ENCODE data around the gene ERCC6L2. TPM values are rescaled to one million over a fixed set of nuclear protein-coding genes. Genes with fewer than 3 reads are reported as not detected.

Gene ERCC6L2
- total RNA-seq, 1 donor from 2014 or later: 33.7 TPM

DNA sequence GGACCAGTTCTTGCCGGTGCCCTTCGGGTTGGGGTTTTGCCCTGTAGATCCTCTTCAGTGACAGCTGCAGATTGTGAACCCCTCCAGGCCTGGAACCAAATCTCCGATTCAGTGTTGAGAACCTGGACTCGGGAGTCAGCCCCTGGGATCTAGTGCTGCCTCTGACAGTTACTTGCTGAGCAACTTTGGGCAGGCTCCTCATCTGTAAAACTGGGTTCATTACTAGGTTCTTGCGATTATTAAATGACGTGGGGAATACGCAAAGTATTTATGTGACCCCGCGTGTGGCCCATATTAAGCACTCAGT, 600 bp downstream of the ERCC6L2 start:
- H3K27ac Mint-ChIP-seq: no peak overlapping the region
- H3K36me3 Mint-ChIP-seq (ENCODE audit: low read depth): peaks cover 44% of the 10 kb centered on the region
- peaks cover 31% of the 10 kb centered on the region for H3K4me1 Mint-ChIP-seq (ENCODE audit: low read depth)
- no peak for DNase-seq (ENCODE audit: low spot score)
- no peaks in the 10 kb centered on the region for H3K9me3 Mint-ChIP-seq
- no peak overlapping the region for H3K4me3 Mint-ChIP-seq
- H3K27me3 Mint-ChIP-seq (ENCODE audit: insufficient read depth): no peaks in the 10 kb centered on the region
- intact Hi-C loops (cut with micrococcal nuclease): loop anchor here (2.0 to 10.0 kb wide), 7 partner anchors 21 to 1149 kb away; partner anchors contain the start of genes AOPEP and FANCC

DNA sequence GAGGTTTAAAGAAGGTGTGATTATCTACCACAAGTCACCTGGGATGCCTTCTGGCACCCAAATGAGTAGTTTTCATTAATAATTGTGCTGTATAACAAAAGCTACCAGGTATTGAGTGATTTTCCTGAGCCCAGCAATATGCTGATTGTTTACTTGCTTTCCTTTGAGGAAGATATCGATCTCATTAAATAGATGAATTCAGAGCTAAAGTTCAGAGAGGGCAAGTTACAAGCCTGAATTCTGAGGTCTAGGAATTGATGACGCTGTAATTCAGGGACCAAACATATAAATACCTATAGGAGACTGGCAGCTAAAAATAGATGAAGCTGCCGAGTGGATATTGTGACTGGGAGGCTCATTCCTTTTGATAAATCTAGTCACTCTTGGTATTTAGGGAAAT, 1.1 kb downstream of the ERCC6L2 start:
- Mint-ChIP-seq H3K36me3 (ENCODE audit: low read depth) (peaks cover 41% of the 10 kb centered on the region), H3K27me3 (ENCODE audit: insufficient read depth) (no peaks in the 10 kb centered on the region), H3K27ac (no peak overlapping the region), H3K4me3 (no peak overlapping the region), H3K4me1 (ENCODE audit: low read depth) (peaks cover 31% of the 10 kb centered on the region), H3K9me3 (no peaks in the 10 kb centered on the region)
- no peak for DNase-seq (ENCODE audit: low spot score)
- intact Hi-C loops (cut with micrococcal nuclease): loop anchor here (2.0 to 10.0 kb wide), 7 partner anchors 20 to 1150 kb away; partner anchors contain the start of genes AOPEP and FANCC

GRCh38 chr9:95877984-95878383, 2.5 kb downstream of the ERCC6L2 start:
- Mint-ChIP-seq H3K9me3 (no peaks in the 10 kb centered on the region), H3K4me3 (no peak overlapping the region), H3K36me3 (ENCODE audit: low read depth) (peaks cover 36% of the 10 kb centered on the region), H3K27ac (peak overlapping the region; percentile 35), H3K27me3 (ENCODE audit: insufficient read depth) (no peaks in the 10 kb centered on the region), H3K4me1 (ENCODE audit: low read depth) (peaks cover 34% of the 10 kb centered on the region)
- no peak for DNase-seq (ENCODE audit: low spot score)
- intact Hi-C loops (cut with micrococcal nuclease): loop anchor here (2.0 to 10.0 kb wide), 7 partner anchors 19 to 1151 kb away; partner anchors contain the start of genes AOPEP and FANCC

DNA sequence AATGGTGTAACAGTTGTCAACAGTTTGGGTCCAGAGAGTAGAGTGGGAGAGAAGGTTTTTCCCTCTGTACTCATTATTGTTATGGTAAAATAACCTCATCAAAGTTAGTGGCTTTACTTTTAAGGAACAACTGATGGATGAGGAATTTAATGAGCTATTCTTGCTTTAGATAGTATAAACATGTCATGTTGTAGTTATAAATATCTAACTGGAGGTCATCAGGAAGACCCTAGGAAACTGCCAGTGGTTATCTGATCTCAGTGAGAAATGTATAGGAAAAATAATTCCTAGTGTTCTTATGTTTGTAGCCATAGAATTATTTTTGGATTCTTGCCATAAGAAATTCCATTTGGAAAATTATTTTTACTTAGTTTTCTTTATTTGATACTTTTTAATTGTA, 4.1 kb downstream of the ERCC6L2 start:
- Mint-ChIP-seq H3K27ac (no peak overlapping the region), H3K36me3 (ENCODE audit: low read depth) (peaks cover 35% of the 10 kb centered on the region), H3K4me3 (no peak overlapping the region), H3K27me3 (ENCODE audit: insufficient read depth) (no peaks in the 10 kb centered on the region), H3K4me1 (ENCODE audit: low read depth) (peaks cover 30% of the 10 kb centered on the region), H3K9me3 (no peaks in the 10 kb centered on the region)
- no peak for DNase-seq (ENCODE audit: low spot score)
- intact Hi-C loops (cut with micrococcal nuclease): loop anchor here (5.0 to 10.0 kb wide), 4 partner anchors 168 to 1005 kb away; partner anchors contain the start of gene FANCC

DNA sequence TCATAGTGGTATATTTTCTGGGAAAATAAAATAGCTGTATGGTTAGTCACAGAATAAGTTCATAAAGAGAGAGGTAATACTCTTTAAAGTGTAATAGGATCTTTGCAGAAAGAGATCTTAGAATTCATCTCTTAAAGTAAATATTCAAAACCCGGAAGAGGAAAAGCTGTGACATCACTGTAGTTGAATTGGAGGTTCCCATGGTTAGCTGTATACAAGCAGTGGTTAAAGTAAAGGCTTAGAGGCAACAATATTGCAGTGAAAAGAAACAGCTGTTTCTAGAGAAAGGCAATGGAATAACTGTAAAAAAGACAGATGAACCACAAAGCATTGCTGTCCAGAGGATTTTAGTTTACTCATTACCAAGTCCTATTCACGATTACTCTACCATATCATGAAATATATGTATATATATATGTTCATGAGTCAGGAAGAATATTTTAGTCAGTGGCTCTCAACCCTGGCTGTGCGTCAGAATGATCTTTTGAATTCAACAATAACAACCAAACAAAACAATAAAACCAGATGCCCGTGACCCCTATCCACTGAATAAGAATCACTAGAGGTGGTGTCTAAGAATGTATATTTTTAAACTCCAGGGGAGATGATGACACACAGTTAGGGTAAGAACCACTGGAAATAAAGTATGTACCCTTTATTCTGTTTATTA, 4.7 kb downstream of the ERCC6L2 start:
- no peak overlapping the region for H3K4me3 Mint-ChIP-seq
- intact Hi-C loops (cut with micrococcal nuclease): no loop called here
- no peaks in the 10 kb centered on the region for H3K27me3 Mint-ChIP-seq (ENCODE audit: insufficient read depth)
- peaks cover 28% of the 10 kb centered on the region for H3K4me1 Mint-ChIP-seq (ENCODE audit: low read depth)
- peaks cover 36% of the 10 kb centered on the region for H3K36me3 Mint-ChIP-seq (ENCODE audit: low read depth)
- no peaks in the 10 kb centered on the region for H3K9me3 Mint-ChIP-seq
- peak overlapping the region; percentile 11 for H3K27ac Mint-ChIP-seq
- DNase-seq (ENCODE audit: low spot score): no peak

- DNase-seq (ENCODE audit: low spot score): no peak
- intact Hi-C loops (cut with micrococcal nuclease): no loop called here
- Mint-ChIP-seq H3K27me3 (ENCODE audit: insufficient read depth) (no peaks in the 10 kb centered on the region), H3K27ac (peak overlapping the region; percentile 12), H3K4me1 (ENCODE audit: low read depth) (peaks cover 48% of the 10 kb centered on the region), H3K4me3 (peak overlapping the region; percentile 24), H3K9me3 (no peaks in the 10 kb centered on the region), H3K36me3 (ENCODE audit: low read depth) (peaks cover 46% of the 10 kb centered on the region)
Observed at GRCh38 chr9:95887926-95888497, 12.5 kb downstream of the ERCC6L2 start.

DNA sequence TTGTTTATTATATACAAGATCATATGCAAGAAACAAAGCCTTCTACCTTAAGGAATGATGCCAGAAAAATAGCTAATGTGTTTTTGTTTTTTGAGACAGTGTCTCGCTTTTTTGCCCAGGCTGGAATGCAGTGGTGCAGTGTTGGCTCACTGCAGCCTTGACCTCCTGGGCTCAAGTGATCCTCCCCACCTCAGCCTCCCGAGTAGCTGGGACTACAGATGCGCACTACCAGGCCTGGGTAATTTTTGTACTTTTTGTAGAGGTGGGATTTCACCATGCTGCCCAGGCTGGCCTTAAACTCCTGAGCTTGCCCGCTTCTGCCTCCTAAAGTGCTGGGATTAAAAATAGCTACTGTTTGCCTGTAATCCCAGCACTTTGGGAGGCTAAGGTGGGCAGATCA, 15.1 kb downstream of the ERCC6L2 start:
- peaks cover 7% of the 10 kb centered on the region for H3K9me3 Mint-ChIP-seq
- H3K4me3 Mint-ChIP-seq: no peak overlapping the region
- DNase-seq (ENCODE audit: low spot score): no peak
- intact Hi-C loops (cut with micrococcal nuclease): no loop called here
- peaks cover 42% of the 10 kb centered on the region for H3K4me1 Mint-ChIP-seq (ENCODE audit: low read depth)
- peaks cover 36% of the 10 kb centered on the region for H3K36me3 Mint-ChIP-seq (ENCODE audit: low read depth)
- H3K27me3 Mint-ChIP-seq (ENCODE audit: insufficient read depth): no peaks in the 10 kb centered on the region
- H3K27ac Mint-ChIP-seq: no peak overlapping the region

- intact Hi-C loops (cut with micrococcal nuclease): no loop called here
- no peak for DNase-seq (ENCODE audit: low spot score)
- peaks cover 11% of the 10 kb centered on the region for H3K9me3 Mint-ChIP-seq
- peaks cover 38% of the 10 kb centered on the region for H3K36me3 Mint-ChIP-seq (ENCODE audit: low read depth)
- no peak overlapping the region for H3K4me3 Mint-ChIP-seq
- H3K4me1 Mint-ChIP-seq (ENCODE audit: low read depth): peaks cover 45% of the 10 kb centered on the region
- H3K27me3 Mint-ChIP-seq (ENCODE audit: insufficient read depth): no peaks in the 10 kb centered on the region
- no peak overlapping the region for H3K27ac Mint-ChIP-seq
Observed at GRCh38 chr9:95891067-95891671, 15.7 kb downstream of the ERCC6L2 start.

DNA sequence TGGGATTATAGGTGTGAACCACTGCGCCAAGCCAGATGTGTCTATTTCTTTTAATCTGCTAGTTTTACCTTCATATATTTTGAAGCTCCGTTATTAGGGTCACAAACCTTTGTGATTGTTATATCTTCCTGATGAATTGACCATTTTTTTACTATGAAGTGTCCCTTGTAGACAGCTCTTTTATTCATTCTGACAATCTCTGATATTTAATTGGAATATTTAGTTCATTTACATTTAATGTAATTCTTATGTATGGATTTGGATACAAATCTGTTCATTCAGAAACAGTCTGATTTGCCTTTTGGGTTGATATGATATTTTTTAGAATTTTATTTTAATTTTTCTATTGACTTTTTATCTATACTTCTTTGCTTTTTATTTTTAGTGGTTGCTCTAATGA, 17.2 kb downstream of the ERCC6L2 start:
- H3K36me3 Mint-ChIP-seq (ENCODE audit: low read depth): peaks cover 36% of the 10 kb centered on the region
- peaks cover 48% of the 10 kb centered on the region for H3K4me1 Mint-ChIP-seq (ENCODE audit: low read depth)
- intact Hi-C loops (cut with micrococcal nuclease): no loop called here

GRCh38 chr9:95896580-95896979, 21.1 kb downstream of the ERCC6L2 start:
- Mint-ChIP-seq H3K27me3 (ENCODE audit: insufficient read depth) (no peaks in the 10 kb centered on the region), H3K4me3 (peak overlapping the region; percentile 60), H3K4me1 (ENCODE audit: low read depth) (peaks cover 39% of the 10 kb centered on the region), H3K27ac (peak overlapping the region; percentile 80), H3K9me3 (peaks cover 12% of the 10 kb centered on the region), H3K36me3 (ENCODE audit: low read depth) (peaks cover 34% of the 10 kb centered on the region)
- DNase-seq (ENCODE audit: low spot score): no peak
- intact Hi-C loops (cut with micrococcal nuclease): loop anchor here (2.0 to 5.0 kb wide), 2 partner anchors 20 to 121 kb away; no protein-coding TSS in a partner anchor

More for the DNA sequence above, 17.2 kb downstream of the ERCC6L2 start:
- Mint-ChIP-seq H3K9me3 (peaks cover 12% of the 10 kb centered on the region), H3K4me3 (no peak overlapping the region), H3K27me3 (ENCODE audit: insufficient read depth) (no peaks in the 10 kb centered on the region), H3K27ac (no peak overlapping the region)
- no peak for DNase-seq (ENCODE audit: low spot score)

- H3K9me3 Mint-ChIP-seq: no peaks in the 10 kb centered on the region
- intact Hi-C loops (cut with micrococcal nuclease): no loop called here
- H3K36me3 Mint-ChIP-seq (ENCODE audit: low read depth): peaks cover 27% of the 10 kb centered on the region
- H3K4me3 Mint-ChIP-seq: no peak overlapping the region
- H3K27me3 Mint-ChIP-seq (ENCODE audit: insufficient read depth): no peaks in the 10 kb centered on the region
- no peak overlapping the region for H3K27ac Mint-ChIP-seq
- DNase-seq (ENCODE audit: low spot score): no peak
- peaks cover 23% of the 10 kb centered on the region for H3K4me1 Mint-ChIP-seq (ENCODE audit: low read depth)
Observed at GRCh38 chr9:95901506-95901905, 26.0 kb downstream of the ERCC6L2 start.

GRCh38 chr9:95903398-95903797, 27.9 kb downstream of the ERCC6L2 start:
- DNase-seq (ENCODE audit: low spot score): no peak
- Mint-ChIP-seq H3K27me3 (ENCODE audit: insufficient read depth) (no peaks in the 10 kb centered on the region), H3K9me3 (no peaks in the 10 kb centered on the region), H3K4me3 (no peak overlapping the region), H3K27ac (no peak overlapping the region), H3K36me3 (ENCODE audit: low read depth) (peaks cover 24% of the 10 kb centered on the region), H3K4me1 (ENCODE audit: low read depth) (peaks cover 11% of the 10 kb centered on the region)
- intact Hi-C loops (cut with micrococcal nuclease): no loop called here

DNA sequence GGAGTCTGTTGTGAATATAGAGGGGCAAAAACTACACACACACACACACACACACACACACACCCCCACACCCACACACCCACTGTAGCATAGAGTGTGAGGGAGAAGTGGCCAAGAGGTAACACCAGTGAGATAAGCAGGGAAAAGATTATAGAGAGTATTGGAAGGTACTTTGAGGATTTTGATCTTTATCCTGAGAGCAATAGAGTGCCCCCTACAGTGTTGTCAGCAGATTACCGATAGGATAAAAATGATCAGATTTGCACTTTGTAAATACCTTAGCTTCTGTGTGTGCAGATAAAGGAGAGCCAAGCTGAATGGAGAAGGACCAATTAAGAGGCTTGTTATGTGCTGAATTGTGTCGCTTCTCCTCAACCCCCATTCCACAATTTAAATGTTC, 32.3 kb downstream of the ERCC6L2 start:
- intact Hi-C loops (cut with micrococcal nuclease): no loop called here
- H3K27me3 Mint-ChIP-seq (ENCODE audit: insufficient read depth): no peaks in the 10 kb centered on the region
- H3K4me1 Mint-ChIP-seq (ENCODE audit: low read depth): peaks cover 11% of the 10 kb centered on the region

More for the DNA sequence above, 32.3 kb downstream of the ERCC6L2 start:
- H3K36me3 Mint-ChIP-seq (ENCODE audit: low read depth): peaks cover 20% of the 10 kb centered on the region
- no peaks in the 10 kb centered on the region for H3K9me3 Mint-ChIP-seq
- no peak for DNase-seq (ENCODE audit: low spot score)
- H3K4me3 Mint-ChIP-seq: no peak overlapping the region
- H3K27ac Mint-ChIP-seq: no peak overlapping the region

Data from activated T-helper 1 cell treated with anti-CD3 and anti-CD28 coated beads, Interleukin-12 subunit alpha, Interleukin-12 subunit beta, Interleukin-2, Interleukin-4 antibody, amounts not matched to agents 30 ng/mL and 10 ng/mL and 1 ng/mL, durations not matched to agents 14 hours and 24 hours and 36 hours (primary cell).